GM12892 (cell line): ENCODE results near the gene ADAMTSL1.

Source experiments
- POLR2A ChIP-seq: IDR thresholded peaks from 2 replicates; pipeline ENCODE4 v1.6.1; 2011; ENCODE audit warnings: low read depth, low read length, control low read depth
- POLR2AphosphoS5 ChIP-seq: IDR thresholded peaks from 2 replicates; pipeline ENCODE4 v1.6.1; 2011; ENCODE audit warnings: low read depth, low read length, control low read depth
- TAF1 ChIP-seq: IDR thresholded peaks from 2 replicates; pipeline ENCODE4 v1.6.1; 2011; ENCODE audit warnings: low read depth, mild to moderate bottlenecking, control low read depth, low read length, borderline replicate concordance

- TF ChIP-seq POLR2A (no peak), TAF1 (no peak), POLR2AphosphoS5 (no peak)
Observed at GRCh38 chr9:18834740-18835361, 360.9 kb downstream of the ADAMTSL1 start.
